Hepatocyte (in vitro differentiated cells): ENCODE data around the gene A4GNT. TPM values are rescaled to one million over a fixed set of nuclear protein-coding genes. Genes with fewer than 3 reads are reported as not detected.

Source experiments
- DNase-seq: peaks from one replicate; pipeline ENCODE4 v3.0.0-alpha.2; 2016; ENCODE audit warnings: low spot score
- H2AFZ ChIP-seq: fragments of 200-600 bp; sonication (generic); 2 replicates; pipeline ENCODE4 v1.6.0; 2016; ENCODE audit warnings: antibody characterized with exemption, mild to moderate bottlenecking
- H3K27ac ChIP-seq: fragments of 200-600 bp; sonication (generic); 2 replicates; pipeline ENCODE4 v1.5.1; 2016; ENCODE audit warnings: mild to moderate bottlenecking
- H3K27me3 ChIP-seq: fragments of 200-600 bp; sonication (generic); 2 replicates; pipeline ENCODE4 v1.6.1; 2016
- H3K36me3 ChIP-seq: fragments of 200-600 bp; sonication (generic); replicated peaks from 2 replicates; pipeline ENCODE4 v1.5.1; 2016; ENCODE audit warnings: low read depth; ENCODE audit not compliant: insufficient read depth
- H3K4me1 ChIP-seq: fragments of 200-600 bp; sonication (generic); 2 replicates; pipeline ENCODE4 v1.5.1; 2016; ENCODE audit warnings: mild to moderate bottlenecking, moderate library complexity; ENCODE audit not compliant: insufficient read depth
- H3K4me2 ChIP-seq: fragments of 200-600 bp; sonication (generic); 2 replicates; pipeline ENCODE4 v1.6.0; 2016
- H3K4me3 ChIP-seq: fragments of 200-600 bp; sonication (generic); 2 replicates; pipeline ENCODE4 v1.5.1; 2016; ENCODE audit warnings: mild to moderate bottlenecking
- H3K79me2 ChIP-seq: fragments of 200-600 bp; sonication (generic); 2 replicates; pipeline ENCODE4 v1.6.0; 2017; ENCODE audit warnings: mild to moderate bottlenecking
- H3K9me2 ChIP-seq: fragments of 200-600 bp; sonication (generic); replicated peaks from 2 replicates; pipeline ENCODE4 v1.6.0; 2017; ENCODE audit warnings: mild to moderate bottlenecking; ENCODE audit not compliant: insufficient read depth
- H3K9me3 ChIP-seq: fragments of 200-600 bp; sonication (generic); 2 replicates; pipeline ENCODE4 v1.5.1; 2016; ENCODE audit warnings: low read depth, mild to moderate bottlenecking
- H4K20me1 ChIP-seq: fragments of 200-600 bp; sonication (generic); 2 replicates; pipeline ENCODE4 v1.6.0; 2016; ENCODE audit warnings: mild to moderate bottlenecking; ENCODE audit not compliant: insufficient read depth, poor library complexity, severe bottlenecking
- CTCF ChIP-seq: fragments of 200-600 bp; sonication (generic); IDR thresholded peaks from 2 replicates; pipeline ENCODE4 v1.5.1; 2016; ENCODE audit warnings: antibody characterized with exemption, mild to moderate bottlenecking; ENCODE audit not compliant: poor library complexity
- EZH2 ChIP-seq: fragments of 200-600 bp; sonication (generic); IDR thresholded peaks from 2 replicates; pipeline ENCODE4 v1.6.1; 2016; ENCODE audit warnings: antibody characterized with exemption, mild to moderate bottlenecking, borderline replicate concordance
- EZH2phosphoT487 ChIP-seq: fragments of 200-600 bp; sonication (generic); IDR thresholded peaks from one replicate; pipeline ENCODE4 v1.6.1; 2018; ENCODE audit warnings: antibody characterized with exemption, mild to moderate bottlenecking, low read depth, moderate library complexity; ENCODE audit not compliant: unreplicated experiment, severe bottlenecking
- WGBS: methylation state at CpG from one replicate; pipeline ENCODE4 v1.1.6; 2016; ENCODE audit warnings: low lambda C conversion rate; ENCODE audit errors: missing lambda C conversion rate; 5-methylcytosine and 5-hydroxymethylcytosine counted together
- polyA plus RNA-seq: library from polyadenylated mRNA; unstranded; fragments of >200 nt; fragmentation: Nextera tagmentation; extraction: Ambion mirVana; gene quantifications from 2 replicates; pipeline ENCODE4 v1.2.1, GENCODE V29; 2016
- total RNA-seq: library from RNA; depleted of rRNA; stranded (reverse); fragments of >200 nt; gene quantifications from 2 replicates; pipeline ENCODE4 v1.2.3, GENCODE V29; 2014

A4GNT gene
- total and polyA plus RNA-seq, 2 experiments from 2014 or later, result 0.67 TPM; not detected in 1

- H3K4me1 ChIP-seq, result no peaks in the 10 kb centered on the region
Observed at GRCh38 chr3:138135833-138136194, 3.6 kb upstream of the A4GNT start.

GRCh38 chr3:138135146-138135832 lies 3.1 kb upstream of the A4GNT start:
- no peaks in the 10 kb centered on the region for H4K20me1 ChIP-seq
- H3K36me3 ChIP-seq, result no peaks in the 10 kb centered on the region
- H3K4me3 ChIP-seq, result no peak overlapping the region
- H3K27me3 ChIP-seq, result no peaks in the 10 kb centered on the region
- WGBS, result 56% methylated on average over 3 of the region's 3 CpGs
- no peak overlapping the region for H2AFZ ChIP-seq
- H3K27ac ChIP-seq, result no peak overlapping the region
- TF ChIP-seq EZH2phosphoT487, result no peak
- no peak for TF ChIP-seq CTCF
- TF ChIP-seq EZH2, result no peak
- no peak for DNase-seq
- no peaks in the 10 kb centered on the region for H3K79me2 ChIP-seq
- H3K9me2 ChIP-seq, result no peaks in the 10 kb centered on the region
- no peak overlapping the region for H3K4me2 ChIP-seq
- H3K4me1 ChIP-seq, result no peaks in the 10 kb centered on the region
- no peaks in the 10 kb centered on the region for H3K9me3 ChIP-seq

More at GRCh38 chr3:138135833-138136194, 3.6 kb upstream of the A4GNT start:
- Histone ChIP-seq H3K4me2 (no peak overlapping the region), H3K4me3 (no peak overlapping the region), H3K27ac (no peak overlapping the region), H3K36me3 (no peaks in the 10 kb centered on the region), H3K9me2 (no peaks in the 10 kb centered on the region), H4K20me1 (no peaks in the 10 kb centered on the region), H3K79me2 (no peaks in the 10 kb centered on the region), H3K27me3 (no peaks in the 10 kb centered on the region), H3K9me3 (no peaks in the 10 kb centered on the region), H2AFZ (no peak overlapping the region)
- no peak for TF ChIP-seq EZH2phosphoT487
- TF ChIP-seq EZH2, result no peak
- no peak for TF ChIP-seq CTCF
- WGBS, result 44% methylated on average over 2 of the region's 2 CpGs
- DNase-seq, result no peak

DNA sequence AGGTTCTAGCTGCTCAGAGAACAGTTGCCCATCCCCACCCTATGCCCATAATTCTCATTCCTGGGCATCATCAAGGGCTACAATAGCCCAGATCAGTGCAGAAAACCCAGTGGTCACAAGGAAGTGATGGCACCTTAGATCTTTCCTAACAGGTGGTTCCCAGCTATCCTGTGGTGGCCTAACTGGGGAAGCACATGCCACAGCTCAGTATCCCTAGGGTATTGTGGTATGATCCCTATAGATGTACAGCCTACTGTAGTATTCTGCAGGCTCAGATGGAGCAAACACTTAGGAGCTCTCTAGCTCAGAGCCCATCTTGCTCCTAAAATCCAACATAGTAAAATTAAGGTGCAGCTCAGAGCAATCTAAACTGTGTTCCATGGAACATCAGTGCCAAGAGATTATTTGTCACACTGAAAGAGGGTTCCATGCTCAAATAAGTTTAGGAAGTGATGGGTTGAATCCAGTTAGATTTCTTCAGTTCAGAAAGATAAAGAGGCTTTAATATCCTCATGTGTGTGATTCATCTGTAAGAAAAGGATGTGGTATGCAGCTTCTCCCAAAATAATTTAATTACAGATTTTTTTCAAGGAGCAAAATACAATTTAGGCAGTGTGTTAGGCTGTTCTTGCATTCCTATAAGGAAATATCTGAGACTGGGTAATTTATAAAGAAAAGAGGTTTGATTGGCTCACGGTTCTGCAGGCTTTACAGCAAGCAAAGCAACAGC lies 4.4 kb downstream of the A4GNT start:
- no peak overlapping the region for H3K4me2 ChIP-seq
- DNase-seq, result no peak
- H3K27me3 ChIP-seq, result no peaks in the 10 kb centered on the region
- no peaks in the 10 kb centered on the region for H3K79me2 ChIP-seq
- no peaks in the 10 kb centered on the region for H3K9me2 ChIP-seq
- peaks cover 7% of the 10 kb centered on the region for H3K4me1 ChIP-seq
- no peak overlapping the region for H2AFZ ChIP-seq
- H3K27ac ChIP-seq, result no peak overlapping the region
- H3K9me3 ChIP-seq, result no peaks in the 10 kb centered on the region
- H3K36me3 ChIP-seq, result no peaks in the 10 kb centered on the region
- WGBS, result 91% methylated on average over 1 of the region's 1 CpG
- no peaks in the 10 kb centered on the region for H4K20me1 ChIP-seq
- TF ChIP-seq CTCF, result no peak
- TF ChIP-seq EZH2, result no peak
- no peak for TF ChIP-seq EZH2phosphoT487
- H3K4me3 ChIP-seq, result no peak overlapping the region
